Right renal cortex interstitium (tissue), 3 donors: Measurements from ENCODE around the gene TAF1B. TPM values are rescaled to one million over a fixed set of nuclear protein-coding genes. Genes with fewer than 3 reads are reported as not detected.
"Not testable (repeated sequence)": the region's sequence is repeated elsewhere in the genome, so short reads cannot be mapped to it uniquely, and the experiment has no call there.

Source experiments
- DNase-seq, 3 donors: peaks; one replicate each; pipeline ENCODE4 v3.0.0-alpha.2; 2013; ENCODE audit warnings: low read depth in 3 of 3, low spot score in 2 of 3
- polyA plus RNA-seq, 3 donors: library from polyadenylated mRNA; unstranded; fragments of 120-200 nt; gene quantifications; one replicate each; pipeline ENCODE4 v1.2.1, GENCODE V29; 2013; ENCODE audit not compliant: insufficient read length in 3 of 3

TAF1B gene
- polyA plus RNA-seq, 3 donors = 29.4 to 31.2 (median 30.7) TPM

GRCh38 chr2:9877726-9878125, 34.5 kb downstream of the TAF1B start:
- no peak for DNase-seq

GRCh38 chr2:9879455-9880194, 36.4 kb downstream of the TAF1B start:
- no peak for DNase-seq

- no peak for DNase-seq
These were observed 40.6 kb downstream of the TAF1B start for GRCh38 chr2:9883897-9884296.

GRCh38 chr2:9884436-9884835, 41.2 kb downstream of the TAF1B start:
- no peak for DNase-seq

- no peak for DNase-seq
These were observed 41.9 kb downstream of the TAF1B start for GRCh38 chr2:9885036-9885684.

GRCh38 chr2:9887513-9887912, 44.2 kb downstream of the TAF1B start:
- DNase-seq = no peak

- DNase-seq = no peak
These were observed 46.6 kb downstream of the TAF1B start for GRCh38 chr2:9889812-9890261.

GRCh38 chr2:9892236-9892635, 49.0 kb downstream of the TAF1B start:
- DNase-seq = no peak

- no peak for DNase-seq
These were observed 52.7 kb downstream of the TAF1B start for GRCh38 chr2:9895669-9896590.

GRCh38 chr2:9897331-9897737, 54.1 kb downstream of the TAF1B start:
- no peak for DNase-seq

GRCh38 chr2:9897846-9898245, 54.6 kb downstream of the TAF1B start:
- no peak for DNase-seq

GRCh38 chr2:9905413-9905812, 62.1 kb downstream of the TAF1B start:
- no peak for DNase-seq

- no peak for DNase-seq
These were observed 64.1 kb downstream of the TAF1B start for GRCh38 chr2:9907402-9907801.

GRCh38 chr2:9908639-9909038, 65.4 kb downstream of the TAF1B start:
- DNase-seq = no peak

GRCh38 chr2:9909106-9909505, 65.8 kb downstream of the TAF1B start:
- DNase-seq = no peak

GRCh38 chr2:9910699-9911098, 67.4 kb downstream of the TAF1B start:
- DNase-seq = no peak

GRCh38 chr2:9912468-9912867, 69.2 kb downstream of the TAF1B start:
- DNase-seq = no peak

- no peak for DNase-seq
These were observed 71.3 kb downstream of the TAF1B start for GRCh38 chr2:9914384-9915065.

GRCh38 chr2:9918275-9918674, 75.0 kb downstream of the TAF1B start:
- DNase-seq = no peak

GRCh38 chr2:9919512-9919911, 76.2 kb downstream of the TAF1B start:
- no peak for DNase-seq

- not testable (repeated sequence) for DNase-seq
These were observed 83.7 kb downstream of the TAF1B start for GRCh38 chr2:9927020-9927419.
